ENCODE measurements around the gene SLC9C1. TPM values are rescaled to one million over a fixed set of nuclear protein-coding genes. Genes with fewer than 3 reads are reported as not detected.

Gene SLC9C1
- total and polyA plus RNA-seq, 2 of the 4 experiments (the other 2 are of a cell fraction) = not detected

- Histone ChIP-seq H2BK20ac (ENCODE audit: low read depth, low read length) (no peak overlapping the region), H2AK9ac (replicated peaks; ENCODE audit: low read depth, low read length, poor library complexity) (no peak overlapping the region), H4K8ac (ENCODE audit: low read depth in 2 of 2, low read length in 2 of 2) (no peak overlapping the region), H3K4me3 (ENCODE audit: insufficient read depth, low read depth, low read length) (no peak overlapping the region), H3K27me3 (ENCODE audit: control insufficient read depth, insufficient read depth, low read length) (no peaks in the 10 kb centered on the region), H3K4me1 (ENCODE audit: control insufficient read depth, insufficient read depth, low read length) (no peaks in the 10 kb centered on the region), H3K9me3 (ENCODE audit: control insufficient read depth, insufficient read depth, low read length) (no peaks in the 10 kb centered on the region), H3K9ac (ENCODE audit: low read depth, low read length) (no peak overlapping the region), H4K20me1 (ENCODE audit: insufficient read depth, low read length) (no peaks in the 10 kb centered on the region), H2BK120ac (ENCODE audit: low read depth, low read length) (no peak overlapping the region), H2AK5ac (ENCODE audit: low read depth, low read length) (no peak overlapping the region), H3K4me2 (ENCODE audit: low read depth, low read length) (no peak overlapping the region), H3K36me3 (ENCODE audit: control insufficient read depth, insufficient read depth, low read length) (no peaks in the 10 kb centered on the region), H3K9me1 (ENCODE audit: insufficient read depth, low read length) (no peaks in the 10 kb centered on the region), H4K5ac (ENCODE audit: low read depth, low read length) (no peak overlapping the region), H2BK5ac (ENCODE audit: low read depth, low read length, poor library complexity, severe bottlenecking) (no peak overlapping the region), H3K56ac (ENCODE audit: extremely low read depth, insufficient read depth, low read length) (no peak overlapping the region), H3K18ac (ENCODE audit: low read depth, low read length) (no peak overlapping the region), H3K4ac (ENCODE audit: low read depth, low read length) (no peak overlapping the region), H3K27ac (ENCODE audit: insufficient read depth, low read length) (no peak overlapping the region), H3K14ac (replicated peaks; ENCODE audit: low read depth, low read length) (no peak overlapping the region), H2BK15ac (ENCODE audit: low read depth, low read length) (no peak overlapping the region), H3K23ac (ENCODE audit: low read depth, low read length) (no peak overlapping the region), H2AFZ (replicated peaks; ENCODE audit: low read length, poor library complexity) (no peak overlapping the region), H3K79me1 (ENCODE audit: low read depth in 1 of 2, low read length in 2 of 2) (no peaks in the 10 kb centered on the region), H4K91ac (ENCODE audit: insufficient read depth, low read depth, low read length) (no peak overlapping the region)
- POLR2A ChIA-PET (ENCODE audit: unreplicated experiment) = no interaction called here
- BruUV-seq (replicated peaks) = no TSS peak
- TF ChIP-seq RFX5 (IDR thresholded peaks at IDR 0.05; ENCODE audit: low read depth, low read length) (no peak), NFE2L2 (IDR thresholded peaks at IDR 0.05; ENCODE audit: low read depth, low read length) (no peak), SMC3 (IDR thresholded peaks at IDR 0.05; ENCODE audit: low read depth, low read length) (no peak), RCOR1 (IDR thresholded peaks at IDR 0.05; ENCODE audit: insufficient replicate concordance, low read length) (no peak), MXI1 (IDR thresholded peaks at IDR 0.05; ENCODE audit: borderline replicate concordance, low read depth, low read length) (no peak), MAZ (IDR thresholded peaks at IDR 0.05; ENCODE audit: borderline replicate concordance, low read depth, low read length) (no peak), CEBPB (IDR thresholded peaks at IDR 0.05; ENCODE audit: low read depth, low read length) (no peak), USF2 (IDR thresholded peaks at IDR 0.05; ENCODE audit: low read depth, low read length) (no peak), BHLHE40 (IDR thresholded peaks at IDR 0.05; ENCODE audit: low read depth, low read length) (no peak), MAFK (IDR thresholded peaks at IDR 0.05; ENCODE audit: low read depth, low read length) (no peak), CHD1 (IDR thresholded peaks at IDR 0.05; ENCODE audit: low read depth, low read length) (no peak), POLR2A (IDR thresholded peaks at IDR 0.05; ENCODE audit: low read depth, low read length) (no peak), CTCF (conservative IDR thresholded peaks at IDR 0.05; ENCODE audit: low read depth, low read length) (no peak)
- no peak for DNase-seq
- no CpG with 5 or more reads among the region's 2 CpGs for WGBS, 2 experiments (ENCODE audit: extremely low coverage in 2 of 2, insufficient read length in 1 of 2)
- in situ Hi-C loops (cut with MboI; ENCODE audit: low sequenced_read_pairs) = no loop called here
- CTCF ChIA-PET = interaction anchor here (1.0 kb wide), 1 partner anchor 12 kb away, joined by 3 read pairs; no protein-coding TSS in a partner anchor
- intact Hi-C loops (cut with micrococcal nuclease) = no loop called here
- no peak for ATAC-seq (ENCODE audit: low read depth)
- dilution Hi-C loops (cut with HindIII; ENCODE audit: low sequenced_read_pairs, unreplicated experiment) = no loop called here
Measured at GRCh38 chr3:112167758-112168157, 126.3 kb downstream of the SLC9C1 start.

All from IMR-90 (cell line).